Ishikawa (cell line): ENCODE measurements around the gene CSNK1E.

Experiments used
- CREB1 ChIP-seq: IDR thresholded peaks from 2 replicates; pipeline ENCODE4 v1.6.1; 2012; ENCODE audit warnings: low read depth
- EGR1 ChIP-seq: IDR thresholded peaks from 2 replicates; pipeline ENCODE4 v1.6.1; 2012
- EP300 ChIP-seq: IDR thresholded peaks from 2 replicates; pipeline ENCODE4 v1.6.1; 2012; ENCODE audit warnings: borderline replicate concordance
- FOXM1 ChIP-seq: IDR thresholded peaks from 2 replicates; pipeline ENCODE4 v1.6.1; 2012; ENCODE audit warnings: low read depth, borderline replicate concordance
- TAF1 ChIP-seq: IDR thresholded peaks from 2 replicates; pipeline ENCODE4 v1.6.1; 2012; ENCODE audit warnings: low read depth, mild to moderate bottlenecking
- YY1 ChIP-seq: IDR thresholded peaks from 2 replicates; pipeline ENCODE4 v1.6.1; 2012; ENCODE audit warnings: low read depth
- ZBTB7A ChIP-seq: IDR thresholded peaks from 2 replicates; pipeline ENCODE4 v1.6.1; 2012; ENCODE audit warnings: low read depth
- TF ChIP-seq, protein P1 (sequence below): IDR thresholded peaks from 2 replicates; pipeline ENCODE4 v1.6.1; 2012
- TF ChIP-seq, protein P2 (sequence below): IDR thresholded peaks from 2 replicates; pipeline ENCODE4 v1.6.1; 2012; ENCODE audit warnings: low read depth, mild to moderate bottlenecking

DNA sequence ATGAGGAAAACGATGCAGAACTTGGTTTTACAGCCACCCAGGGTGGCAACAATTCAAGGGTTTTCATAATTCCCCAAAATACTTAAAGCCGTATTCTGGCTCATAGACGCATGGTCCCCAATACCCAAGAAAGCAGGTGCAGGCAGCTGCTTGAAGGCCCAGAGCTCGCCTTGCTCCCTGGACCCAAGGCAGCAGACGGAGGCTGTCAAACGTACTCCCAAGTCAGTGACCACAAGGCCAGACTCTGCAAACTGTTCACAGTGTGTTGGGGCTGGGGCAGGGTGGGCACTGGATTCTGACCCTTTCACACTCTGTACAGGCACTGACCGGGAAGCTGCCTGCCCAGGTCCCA lies 65.9 kb downstream of the CSNK1E start:
- no peak for TF ChIP-seq CREB1
- no peak for TF ChIP-seq EP300
- TF ChIP-seq, protein P1, sequence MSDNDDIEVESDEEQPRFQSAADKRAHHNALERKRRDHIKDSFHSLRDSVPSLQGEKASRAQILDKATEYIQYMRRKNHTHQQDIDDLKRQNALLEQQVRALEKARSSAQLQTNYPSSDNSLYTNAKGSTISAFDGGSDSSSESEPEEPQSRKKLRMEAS: no peak
- no peak for TF ChIP-seq ZBTB7A
- TF ChIP-seq TAF1: no peak
- no peak for TF ChIP-seq FOXM1
- no peak for TF ChIP-seq EGR1
- TF ChIP-seq, protein P2, sequence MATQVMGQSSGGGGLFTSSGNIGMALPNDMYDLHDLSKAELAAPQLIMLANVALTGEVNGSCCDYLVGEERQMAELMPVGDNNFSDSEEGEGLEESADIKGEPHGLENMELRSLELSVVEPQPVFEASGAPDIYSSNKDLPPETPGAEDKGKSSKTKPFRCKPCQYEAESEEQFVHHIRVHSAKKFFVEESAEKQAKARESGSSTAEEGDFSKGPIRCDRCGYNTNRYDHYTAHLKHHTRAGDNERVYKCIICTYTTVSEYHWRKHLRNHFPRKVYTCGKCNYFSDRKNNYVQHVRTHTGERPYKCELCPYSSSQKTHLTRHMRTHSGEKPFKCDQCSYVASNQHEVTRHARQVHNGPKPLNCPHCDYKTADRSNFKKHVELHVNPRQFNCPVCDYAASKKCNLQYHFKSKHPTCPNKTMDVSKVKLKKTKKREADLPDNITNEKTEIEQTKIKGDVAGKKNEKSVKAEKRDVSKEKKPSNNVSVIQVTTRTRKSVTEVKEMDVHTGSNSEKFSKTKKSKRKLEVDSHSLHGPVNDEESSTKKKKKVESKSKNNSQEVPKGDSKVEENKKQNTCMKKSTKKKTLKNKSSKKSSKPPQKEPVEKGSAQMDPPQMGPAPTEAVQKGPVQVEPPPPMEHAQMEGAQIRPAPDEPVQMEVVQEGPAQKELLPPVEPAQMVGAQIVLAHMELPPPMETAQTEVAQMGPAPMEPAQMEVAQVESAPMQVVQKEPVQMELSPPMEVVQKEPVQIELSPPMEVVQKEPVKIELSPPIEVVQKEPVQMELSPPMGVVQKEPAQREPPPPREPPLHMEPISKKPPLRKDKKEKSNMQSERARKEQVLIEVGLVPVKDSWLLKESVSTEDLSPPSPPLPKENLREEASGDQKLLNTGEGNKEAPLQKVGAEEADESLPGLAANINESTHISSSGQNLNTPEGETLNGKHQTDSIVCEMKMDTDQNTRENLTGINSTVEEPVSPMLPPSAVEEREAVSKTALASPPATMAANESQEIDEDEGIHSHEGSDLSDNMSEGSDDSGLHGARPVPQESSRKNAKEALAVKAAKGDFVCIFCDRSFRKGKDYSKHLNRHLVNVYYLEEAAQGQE: no peak
- TF ChIP-seq YY1: no peak
